ENCODE data around the gene CELF1.

DNA sequence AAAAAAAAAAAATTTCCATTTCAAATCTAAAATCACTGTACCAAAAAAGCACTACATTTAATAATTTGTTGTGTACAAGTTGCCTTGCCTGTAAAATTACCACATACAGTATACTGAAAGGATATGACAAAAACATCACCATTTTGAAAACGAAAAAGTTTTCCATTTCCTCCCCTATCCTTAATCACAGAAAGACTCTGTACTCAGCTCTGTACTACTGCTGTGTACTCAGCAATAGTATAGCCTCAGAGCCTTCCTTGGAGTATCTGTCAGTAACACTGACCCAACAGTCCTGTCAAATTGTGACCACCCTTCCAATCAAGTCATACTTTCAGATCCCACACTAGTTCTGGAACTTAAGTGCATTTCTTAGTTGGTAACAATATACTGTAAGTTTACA is 48.0 kb downstream of the CELF1 start:
- TF ChIP-seq, protein P1, sequence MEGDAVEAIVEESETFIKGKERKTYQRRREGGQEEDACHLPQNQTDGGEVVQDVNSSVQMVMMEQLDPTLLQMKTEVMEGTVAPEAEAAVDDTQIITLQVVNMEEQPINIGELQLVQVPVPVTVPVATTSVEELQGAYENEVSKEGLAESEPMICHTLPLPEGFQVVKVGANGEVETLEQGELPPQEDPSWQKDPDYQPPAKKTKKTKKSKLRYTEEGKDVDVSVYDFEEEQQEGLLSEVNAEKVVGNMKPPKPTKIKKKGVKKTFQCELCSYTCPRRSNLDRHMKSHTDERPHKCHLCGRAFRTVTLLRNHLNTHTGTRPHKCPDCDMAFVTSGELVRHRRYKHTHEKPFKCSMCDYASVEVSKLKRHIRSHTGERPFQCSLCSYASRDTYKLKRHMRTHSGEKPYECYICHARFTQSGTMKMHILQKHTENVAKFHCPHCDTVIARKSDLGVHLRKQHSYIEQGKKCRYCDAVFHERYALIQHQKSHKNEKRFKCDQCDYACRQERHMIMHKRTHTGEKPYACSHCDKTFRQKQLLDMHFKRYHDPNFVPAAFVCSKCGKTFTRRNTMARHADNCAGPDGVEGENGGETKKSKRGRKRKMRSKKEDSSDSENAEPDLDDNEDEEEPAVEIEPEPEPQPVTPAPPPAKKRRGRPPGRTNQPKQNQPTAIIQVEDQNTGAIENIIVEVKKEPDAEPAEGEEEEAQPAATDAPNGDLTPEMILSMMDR (IDR thresholded peaks at IDR 0.05; ENCODE audit: poor library complexity), result no peak
- TF ChIP-seq EZH2 (IDR thresholded peaks at IDR 0.05; ENCODE audit: borderline replicate concordance), result no peak
- TF ChIP-seq EZH2phosphoT487 (IDR thresholded peaks at IDR 0.05; ENCODE audit: low read depth, severe bottlenecking, unreplicated experiment), result no peak

Data from hepatocyte (in vitro differentiated cells).